GM19035 (cell line): ENCODE data around the gene TAS1R1.

ENCODE experiments used
- ATAC-seq: cut with Tn5 transposase; IDR thresholded peaks from one replicate; pipeline ENCODE4 v1.9.1; 2021; ENCODE audit not compliant: unreplicated experiment

The TAS1R1 gene

GRCh38 chr1:6570987-6571386 lies 15.9 kb downstream of the TAS1R1 start:
- no peak for ATAC-seq

- no peak for ATAC-seq
Observed at GRCh38 chr1:6572653-6573383, 17.7 kb downstream of the TAS1R1 start.

GRCh38 chr1:6574025-6574620 lies 19.0 kb downstream of the TAS1R1 start:
- no peak for ATAC-seq

GRCh38 chr1:6574818-6575217 lies 19.7 kb downstream of the TAS1R1 start:
- ATAC-seq, result no peak

GRCh38 chr1:6577831-6578525 lies 22.9 kb downstream of the TAS1R1 start:
- ATAC-seq, result no peak

- ATAC-seq, result no peak
Observed at GRCh38 chr1:6578624-6579373, 23.7 kb downstream of the TAS1R1 start.

GRCh38 chr1:6579374-6580118 lies 24.4 kb downstream of the TAS1R1 start, which contains the start of gene ZBTB48:
Gene ZBTB48 (plus strand): TSS chr1:6579994. CDS start chr1:6580610, 616 bp downstream.
- ATAC-seq, result peak; percentile 98

GRCh38 chr1:6580119-6580592 lies 25.0 kb downstream of the TAS1R1 start:
- peak; percentile 5 for ATAC-seq

GRCh38 chr1:6580593-6581409 lies 25.7 kb downstream of the TAS1R1 start:
- no peak for ATAC-seq

GRCh38 chr1:6581561-6582305 lies 26.6 kb downstream of the TAS1R1 start:
- no peak for ATAC-seq

- no peak for ATAC-seq
Observed at GRCh38 chr1:6582370-6582769, 27.3 kb downstream of the TAS1R1 start.

GRCh38 chr1:6584126-6585080 lies 29.3 kb downstream of the TAS1R1 start:
- ATAC-seq, result no peak

- ATAC-seq, result no peak
Observed at GRCh38 chr1:6585081-6585722, 30.1 kb downstream of the TAS1R1 start.

GRCh38 chr1:6585841-6586240 lies 30.7 kb downstream of the TAS1R1 start:
- ATAC-seq, result no peak

GRCh38 chr1:6586404-6586816 lies 31.3 kb downstream of the TAS1R1 start:
- ATAC-seq, result no peak

GRCh38 chr1:6587261-6588005 lies 32.3 kb downstream of the TAS1R1 start:
- ATAC-seq, result no peak
